SU-DHL-6 (cell line): ENCODE data around the gene CISTR.
A peak's percentile ranks its signal among the peaks of the same experiment; 100 is the strongest.

Experiments used
- H2AFZ ChIP-seq: fragments of 200-600 bp; sonication (generic); 2 replicates; pipeline ENCODE4 v1.6.1; 2014; ENCODE audit warnings: low read depth, mild to moderate bottlenecking, moderate library complexity, mixed read lengths, antibody characterized with exemption, low read length; ENCODE audit not compliant: severe bottlenecking
- H3F3A ChIP-seq: fragments of 200-600 bp; shearing (Covaris generic); 2 replicates; pipeline ENCODE4 v1.6.0; 2016; ENCODE audit warnings: antibody characterized with exemption, mild to moderate bottlenecking; ENCODE audit not compliant: insufficient read depth
- H3K27ac ChIP-seq: fragments of 200-600 bp; sonication (generic); 2 replicates; pipeline ENCODE4 v1.5.1; 2016; ENCODE audit warnings: low read depth, mild to moderate bottlenecking, low read length, moderate library complexity, mixed read lengths
- H3K27me3 ChIP-seq: fragments of 200-600 bp; sonication (generic), shearing (Covaris generic); 2 replicates; pipeline ENCODE4 v1.6.0; 2014; ENCODE audit warnings: mild to moderate bottlenecking, low read length
- H3K36me3 ChIP-seq: fragments of 200-600 bp; sonication (generic); 2 replicates; pipeline ENCODE4 v1.6.1; 2014; ENCODE audit warnings: mild to moderate bottlenecking, low read length, mixed read lengths
- H3K4me2 ChIP-seq: fragments of 300-600, 200-600 bp; shearing (Covaris generic), sonication (generic); 2 replicates; pipeline ENCODE4 v1.6.0; 2014; ENCODE audit warnings: low read length, low read depth, mild to moderate bottlenecking; ENCODE audit not compliant: poor library complexity, severe bottlenecking
- H3K4me3 ChIP-seq: fragments of 200-600 bp; sonication (generic); 2 replicates; pipeline ENCODE4 v1.5.1; 2014; ENCODE audit warnings: antibody characterized with exemption, low read length, mild to moderate bottlenecking, mixed read lengths; ENCODE audit not compliant: insufficient read depth, poor library complexity, severe bottlenecking
- H3K79me2 ChIP-seq: fragments of 200-600 bp; sonication (generic); 2 replicates; pipeline ENCODE4 v1.6.1; 2014; ENCODE audit warnings: mild to moderate bottlenecking, low read length, moderate library complexity; ENCODE audit not compliant: insufficient read depth
- H3K9ac ChIP-seq: fragments of 200-600 bp; sonication (generic); 2 replicates; pipeline ENCODE4 v1.7.0; 2014; ENCODE audit warnings: mild to moderate bottlenecking, low read length
- H3K9me2 ChIP-seq: fragments of 200-600 bp; sonication (generic); replicated peaks from 2 replicates; pipeline ENCODE4 v1.6.1; 2014; ENCODE audit warnings: low read length; ENCODE audit not compliant: insufficient read depth
- H3K9me3 ChIP-seq: fragments of 200-600 bp; sonication (generic); 2 replicates; pipeline ENCODE4 v1.6.1; 2014; ENCODE audit warnings: low read length, mixed read lengths; ENCODE audit not compliant: insufficient read depth
- H4K20me1 ChIP-seq: fragments of 200-600 bp; sonication (generic); 2 replicates; pipeline ENCODE4 v1.6.1; 2014; ENCODE audit warnings: low read depth, mild to moderate bottlenecking, antibody characterized with exemption, low read length, moderate library complexity, mixed read lengths
- EZH2phosphoT487 ChIP-seq: fragments of 200-600 bp; sonication (generic), shearing (Covaris generic); conservative IDR thresholded peaks from 2 replicates; pipeline ENCODE4 v1.6.1; 2018; ENCODE audit warnings: mild to moderate bottlenecking, antibody characterized with exemption, low read length, moderate library complexity, mixed read lengths
- TF ChIP-seq, protein P1 (sequence below): fragments of 200-600 bp; sonication (generic); IDR thresholded peaks from one replicate; pipeline ENCODE4 v1.5.1; 2017; ENCODE audit warnings: antibody characterized with exemption, mild to moderate bottlenecking, low read length, moderate library complexity; ENCODE audit not compliant: insufficient read depth, poor library complexity, severe bottlenecking

The CISTR gene

DNA sequence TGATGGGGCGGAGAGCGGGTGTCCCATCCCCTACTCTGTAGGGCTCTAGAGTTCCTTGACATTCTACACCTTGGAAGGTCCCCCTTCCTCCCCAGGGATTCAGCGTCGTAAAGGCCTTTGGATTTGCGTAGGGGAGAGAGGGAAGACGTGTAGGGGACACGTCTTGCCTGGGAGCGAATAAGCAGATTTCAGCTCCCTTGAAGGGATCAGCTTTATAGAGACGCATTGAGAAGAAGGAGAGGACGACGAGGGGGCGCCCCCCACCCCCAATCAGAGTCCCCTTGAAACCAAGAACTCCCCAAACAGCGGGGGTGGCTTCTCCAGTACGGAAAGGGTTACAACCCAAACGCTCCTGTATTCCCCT is 24.9 kb downstream of the CISTR start:
- Histone ChIP-seq H2AFZ (peak overlapping the region; percentile 50), H3K27ac (no peak overlapping the region), H3K27me3 (no peaks in the 10 kb centered on the region)

DNA sequence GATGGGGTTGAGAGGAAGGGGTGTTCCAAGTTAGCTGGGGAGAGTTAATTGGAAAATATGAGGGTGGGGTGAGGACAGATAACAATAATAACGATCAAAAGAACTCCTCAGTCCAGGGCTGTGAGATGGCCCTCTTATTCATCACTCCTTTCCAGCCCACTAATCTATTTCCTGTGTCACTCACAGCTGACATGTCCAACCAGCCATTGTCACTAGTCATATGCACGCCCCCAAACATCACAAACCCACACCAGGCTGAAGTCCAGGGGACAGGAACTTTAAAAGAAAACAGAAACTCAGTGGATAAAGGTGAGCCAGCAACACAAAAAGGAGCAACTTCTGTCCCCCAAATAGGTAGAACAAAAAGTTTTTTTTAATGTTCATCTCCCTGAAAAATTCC is 25.4 kb downstream of the CISTR start:
- peak overlapping the region; percentile 21; the same call in 1 of the 2 replicates for H3K9ac ChIP-seq
- H3K27me3 ChIP-seq = no peaks in the 10 kb centered on the region
- H3F3A ChIP-seq = no peaks in the 10 kb centered on the region
- H3K4me3 ChIP-seq = peak overlapping the region; percentile 61
- H4K20me1 ChIP-seq = no peaks in the 10 kb centered on the region
- no peaks in the 10 kb centered on the region for H3K9me3 ChIP-seq
- peak overlapping the region; percentile 63 for H3K4me2 ChIP-seq
- no peaks in the 10 kb centered on the region for H3K9me2 ChIP-seq
- no peak overlapping the region for H3K27ac ChIP-seq
- TF ChIP-seq EZH2phosphoT487 = no peak
- TF ChIP-seq, protein P1, sequence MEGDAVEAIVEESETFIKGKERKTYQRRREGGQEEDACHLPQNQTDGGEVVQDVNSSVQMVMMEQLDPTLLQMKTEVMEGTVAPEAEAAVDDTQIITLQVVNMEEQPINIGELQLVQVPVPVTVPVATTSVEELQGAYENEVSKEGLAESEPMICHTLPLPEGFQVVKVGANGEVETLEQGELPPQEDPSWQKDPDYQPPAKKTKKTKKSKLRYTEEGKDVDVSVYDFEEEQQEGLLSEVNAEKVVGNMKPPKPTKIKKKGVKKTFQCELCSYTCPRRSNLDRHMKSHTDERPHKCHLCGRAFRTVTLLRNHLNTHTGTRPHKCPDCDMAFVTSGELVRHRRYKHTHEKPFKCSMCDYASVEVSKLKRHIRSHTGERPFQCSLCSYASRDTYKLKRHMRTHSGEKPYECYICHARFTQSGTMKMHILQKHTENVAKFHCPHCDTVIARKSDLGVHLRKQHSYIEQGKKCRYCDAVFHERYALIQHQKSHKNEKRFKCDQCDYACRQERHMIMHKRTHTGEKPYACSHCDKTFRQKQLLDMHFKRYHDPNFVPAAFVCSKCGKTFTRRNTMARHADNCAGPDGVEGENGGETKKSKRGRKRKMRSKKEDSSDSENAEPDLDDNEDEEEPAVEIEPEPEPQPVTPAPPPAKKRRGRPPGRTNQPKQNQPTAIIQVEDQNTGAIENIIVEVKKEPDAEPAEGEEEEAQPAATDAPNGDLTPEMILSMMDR = no peak
- no peaks in the 10 kb centered on the region for H3K79me2 ChIP-seq
- no peak overlapping the region for H2AFZ ChIP-seq
- no peaks in the 10 kb centered on the region for H3K36me3 ChIP-seq

More for the DNA sequence above, 24.9 kb downstream of the CISTR start:
- no peaks in the 10 kb centered on the region for H3K9me3 ChIP-seq
- peak overlapping the region; percentile 21; the same call in 1 of the 2 replicates for H3K9ac ChIP-seq
- TF ChIP-seq, protein P1 = no peak
- no peak for TF ChIP-seq EZH2phosphoT487
- H3K79me2 ChIP-seq = no peaks in the 10 kb centered on the region
- no peaks in the 10 kb centered on the region for H4K20me1 ChIP-seq
- H3K9me2 ChIP-seq = no peaks in the 10 kb centered on the region
- H3K4me2 ChIP-seq = peak overlapping the region; percentile 63
- H3K36me3 ChIP-seq = no peaks in the 10 kb centered on the region
- no peaks in the 10 kb centered on the region for H3F3A ChIP-seq
- H3K4me3 ChIP-seq = peak overlapping the region; percentile 61

DNA sequence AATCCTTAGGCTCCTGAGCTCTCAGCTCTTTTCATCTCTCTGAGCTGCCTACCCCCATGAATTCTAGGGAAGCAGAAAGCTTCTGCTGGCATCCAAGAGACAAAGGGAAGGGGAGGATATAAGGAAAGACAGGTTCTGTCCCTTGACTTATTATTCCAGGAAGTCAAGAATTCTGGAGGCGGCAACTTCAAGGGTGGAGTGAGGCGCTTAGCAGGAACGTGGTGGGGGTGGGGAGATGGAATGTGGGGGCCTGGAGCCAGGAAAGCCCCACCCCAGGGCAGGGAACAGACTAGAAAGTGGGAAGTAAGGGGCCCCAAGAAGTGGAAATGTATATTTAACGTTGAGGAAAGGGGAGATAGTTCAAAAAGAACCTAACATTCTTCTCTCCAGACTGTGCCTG is 26.0 kb downstream of the CISTR start:
- H2AFZ ChIP-seq = no peak overlapping the region
- no peaks in the 10 kb centered on the region for H3K9me2 ChIP-seq
- no peaks in the 10 kb centered on the region for H3K36me3 ChIP-seq
- no peak overlapping the region for H3K4me3 ChIP-seq
- H3K9ac ChIP-seq = no peak overlapping the region
- H3K4me2 ChIP-seq = no peak overlapping the region
- H3F3A ChIP-seq = no peaks in the 10 kb centered on the region
- no peaks in the 10 kb centered on the region for H3K9me3 ChIP-seq
- H3K27me3 ChIP-seq = no peaks in the 10 kb centered on the region
- H3K79me2 ChIP-seq = no peaks in the 10 kb centered on the region
- no peak overlapping the region for H3K27ac ChIP-seq
- TF ChIP-seq EZH2phosphoT487 = no peak
- no peaks in the 10 kb centered on the region for H4K20me1 ChIP-seq

DNA sequence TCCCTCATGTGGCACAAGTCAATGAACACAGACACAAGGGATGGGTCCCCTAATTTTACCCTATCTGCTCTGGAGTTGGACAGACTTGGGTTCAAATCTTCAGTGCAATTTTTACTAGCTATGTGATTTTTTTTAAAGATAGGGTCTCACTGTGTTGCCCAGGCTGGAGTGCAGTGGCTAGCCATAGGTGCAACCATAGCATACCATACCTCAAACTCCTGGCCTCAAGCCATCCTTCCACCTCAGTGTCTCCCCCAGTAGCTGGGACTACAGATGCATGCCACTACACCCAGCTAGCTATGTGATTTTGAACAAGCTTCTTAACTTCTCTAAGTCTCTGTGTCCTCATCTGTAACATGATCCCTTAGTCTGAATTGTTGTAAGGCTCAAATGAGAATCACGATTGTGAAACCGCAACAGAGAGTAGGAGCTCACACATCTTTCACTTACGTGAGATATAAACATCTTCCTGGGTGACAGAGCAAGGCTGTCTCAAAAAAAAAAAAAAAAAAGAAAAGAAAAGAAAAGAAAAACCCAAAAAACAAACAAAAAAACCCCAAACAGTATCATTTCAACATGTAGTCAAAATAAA is 29.2 kb downstream of the CISTR start:
- Histone ChIP-seq H3K36me3 (no peaks in the 10 kb centered on the region), H3K9me3 (no peaks in the 10 kb centered on the region), H3K27ac (no peak overlapping the region), H3K79me2 (no peaks in the 10 kb centered on the region), H2AFZ (no peak overlapping the region), H3K4me3 (no peak overlapping the region), H3K9ac (no peak overlapping the region), H4K20me1 (no peaks in the 10 kb centered on the region), H3F3A (no peaks in the 10 kb centered on the region), H3K4me2 (no peak overlapping the region), H3K9me2 (no peaks in the 10 kb centered on the region), H3K27me3 (no peaks in the 10 kb centered on the region)
- TF ChIP-seq, protein P1 = no peak
- TF ChIP-seq EZH2phosphoT487 = no peak
